Measurements from ENCODE around the gene CHST3.

Gene CHST3

DNA sequence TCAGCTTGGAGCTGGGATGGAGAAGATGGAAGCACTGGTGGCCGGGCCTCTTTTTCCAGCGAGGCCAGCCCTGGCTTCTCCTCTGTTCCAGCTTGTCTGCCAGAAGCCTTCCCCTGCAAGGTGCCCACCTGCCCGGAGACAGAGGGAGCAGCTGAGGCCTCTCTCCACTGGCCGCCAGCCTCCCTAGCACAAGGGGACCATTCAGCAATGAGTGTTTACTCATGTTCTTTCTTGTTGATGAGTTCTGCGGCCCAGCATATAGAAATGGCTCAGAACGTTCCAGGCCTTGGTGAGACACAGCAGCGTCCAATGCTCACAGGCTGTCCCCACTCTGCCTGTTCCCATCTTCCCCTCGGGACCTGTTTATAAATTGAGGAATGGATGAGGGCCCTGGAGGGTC lies 47.3 kb downstream of the CHST3 start:
- H3K27me3 ChIP-seq (ENCODE audit: insufficient read depth, low read length, poor library complexity): no peaks in the 10 kb centered on the region
- no CpG with 5 or more reads among the region's 8 CpGs for WGBS (ENCODE audit: extremely low coverage, insufficient coverage, low lambda C conversion rate)
- H3K36me3 ChIP-seq (ENCODE audit: control insufficient read depth, insufficient read depth, low read length): no peaks in the 10 kb centered on the region
- H3K18ac ChIP-seq (ENCODE audit: low read length): no peak overlapping the region
- no peak overlapping the region for H4K8ac ChIP-seq (ENCODE audit: low read depth, low read length)
- H3K4me3 ChIP-seq (ENCODE audit: low read length): no peak overlapping the region
- no peak overlapping the region for H2BK5ac ChIP-seq (ENCODE audit: low read length)
- H3K4me2 ChIP-seq (ENCODE audit: low read length): no peak overlapping the region
- H2BK15ac ChIP-seq (replicated peaks; ENCODE audit: low read depth): no peak overlapping the region
- H2BK120ac ChIP-seq (ENCODE audit: low read depth, low read length): no peak overlapping the region
- no peak overlapping the region for H3K9ac ChIP-seq (ENCODE audit: low read length)
- H2AK5ac ChIP-seq (ENCODE audit: low read length): no peak overlapping the region
- H3K4me1 ChIP-seq (ENCODE audit: control insufficient read depth, low read depth, low read length): no peaks in the 10 kb centered on the region
- no peak overlapping the region for H3K23ac ChIP-seq (ENCODE audit: low read length)
- no peak overlapping the region for H3K27ac ChIP-seq (ENCODE audit: low read depth, low read length)
- no peak overlapping the region for H3K4ac ChIP-seq (ENCODE audit: low read depth, low read length)
- no peak for DNase-seq
- H4K5ac ChIP-seq (ENCODE audit: low read length): no peak overlapping the region
- H3K56ac ChIP-seq (ENCODE audit: low read length): no peak overlapping the region
- no peaks in the 10 kb centered on the region for H3K79me1 ChIP-seq (ENCODE audit: low read length)
- no peaks in the 10 kb centered on the region for H3K79me2 ChIP-seq (ENCODE audit: control insufficient read depth, insufficient read depth, low read length)

DNA sequence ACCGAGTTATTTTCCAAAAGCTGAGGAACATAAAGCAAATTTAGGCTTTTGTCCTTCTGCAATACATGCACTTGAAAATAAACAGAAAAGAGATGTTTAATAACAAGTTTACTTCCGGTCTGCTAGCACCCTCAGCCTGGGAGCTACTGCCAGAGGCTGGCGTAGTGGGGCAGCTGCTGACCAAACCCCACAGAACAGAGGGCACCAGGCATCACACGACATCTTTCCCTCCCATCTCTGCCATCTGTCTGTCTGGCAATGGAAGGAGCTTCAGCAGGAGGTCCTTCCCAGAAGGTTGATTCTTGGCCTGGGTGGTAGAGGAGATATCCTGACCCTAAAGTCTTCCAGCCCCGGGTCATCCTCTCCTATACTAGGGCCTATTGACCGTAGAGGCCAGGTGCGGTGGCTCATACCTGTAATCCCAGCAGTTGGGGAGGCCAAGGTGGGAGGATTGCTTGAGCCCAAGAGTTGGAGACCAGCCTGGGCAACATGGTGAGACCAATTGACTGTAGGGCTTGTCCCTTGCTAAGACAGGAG lies 47.8 kb downstream of the CHST3 start:
- H2BK120ac ChIP-seq (ENCODE audit: low read depth, low read length): no peak overlapping the region
- no peaks in the 10 kb centered on the region for H3K27me3 ChIP-seq (ENCODE audit: insufficient read depth, low read length, poor library complexity)
- no CpG with 5 or more reads among the region's 7 CpGs for WGBS (ENCODE audit: extremely low coverage, insufficient coverage, low lambda C conversion rate)
- no peak overlapping the region for H4K8ac ChIP-seq (ENCODE audit: low read depth, low read length)
- H3K36me3 ChIP-seq (ENCODE audit: control insufficient read depth, insufficient read depth, low read length): no peaks in the 10 kb centered on the region
- H4K5ac ChIP-seq (ENCODE audit: low read length): no peak overlapping the region
- H2BK5ac ChIP-seq (ENCODE audit: low read length): no peak overlapping the region
- H2BK15ac ChIP-seq (replicated peaks; ENCODE audit: low read depth): no peak overlapping the region
- no peaks in the 10 kb centered on the region for H3K79me2 ChIP-seq (ENCODE audit: control insufficient read depth, insufficient read depth, low read length)
- no peak overlapping the region for H2AK5ac ChIP-seq (ENCODE audit: low read length)
- no peak overlapping the region for H3K9ac ChIP-seq (ENCODE audit: low read length)
- H3K4me1 ChIP-seq (ENCODE audit: control insufficient read depth, low read depth, low read length): no peaks in the 10 kb centered on the region
- no peak overlapping the region for H3K23ac ChIP-seq (ENCODE audit: low read length)
- no peak overlapping the region for H3K27ac ChIP-seq (ENCODE audit: low read depth, low read length)
- H3K79me1 ChIP-seq (ENCODE audit: low read length): no peaks in the 10 kb centered on the region
- no peak for DNase-seq
- no peak overlapping the region for H3K56ac ChIP-seq (ENCODE audit: low read length)
- no peak overlapping the region for H3K4me2 ChIP-seq (ENCODE audit: low read length)
- H3K4me3 ChIP-seq (ENCODE audit: low read length): no peak overlapping the region
- H3K4ac ChIP-seq (ENCODE audit: low read depth, low read length): no peak overlapping the region
- H3K18ac ChIP-seq (ENCODE audit: low read length): no peak overlapping the region

DNA sequence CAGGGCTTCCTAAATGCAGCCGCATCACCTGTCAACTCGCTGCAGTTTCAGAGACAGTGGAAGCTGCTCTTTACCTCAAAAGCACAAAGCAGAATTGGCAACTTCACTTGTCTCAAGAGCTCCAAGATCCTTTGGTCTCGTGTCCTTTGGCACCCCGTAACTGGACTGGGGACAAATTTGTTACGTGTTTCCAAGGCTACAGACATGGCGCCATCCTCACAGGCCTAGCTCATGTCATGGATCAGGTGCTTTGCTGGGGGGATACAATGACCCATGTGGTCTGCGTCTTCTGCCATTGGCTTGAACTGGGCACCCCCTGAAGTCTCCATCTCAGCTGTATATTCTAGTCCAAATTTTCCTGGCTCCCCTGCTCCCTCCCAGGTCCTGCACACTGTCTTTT lies 48.6 kb downstream of the CHST3 start:
- Histone ChIP-seq H3K36me3 (ENCODE audit: control insufficient read depth, insufficient read depth, low read length) (no peaks in the 10 kb centered on the region), H2BK15ac (replicated peaks; ENCODE audit: low read depth) (no peak overlapping the region), H3K23ac (ENCODE audit: low read length) (no peak overlapping the region), H3K4me1 (ENCODE audit: control insufficient read depth, low read depth, low read length) (no peaks in the 10 kb centered on the region), H3K4ac (ENCODE audit: low read depth, low read length) (no peak overlapping the region), H2BK5ac (ENCODE audit: low read length) (no peak overlapping the region), H3K79me1 (ENCODE audit: low read length) (no peaks in the 10 kb centered on the region), H3K27ac (ENCODE audit: low read depth, low read length) (no peak overlapping the region), H3K27me3 (ENCODE audit: insufficient read depth, low read length, poor library complexity) (no peaks in the 10 kb centered on the region), H2BK120ac (ENCODE audit: low read depth, low read length) (no peak overlapping the region), H3K18ac (ENCODE audit: low read length) (no peak overlapping the region), H3K9ac (ENCODE audit: low read length) (no peak overlapping the region), H2AK5ac (ENCODE audit: low read length) (no peak overlapping the region), H3K4me2 (ENCODE audit: low read length) (no peak overlapping the region), H3K56ac (ENCODE audit: low read length) (no peak overlapping the region), H3K79me2 (ENCODE audit: control insufficient read depth, insufficient read depth, low read length) (no peaks in the 10 kb centered on the region), H4K5ac (ENCODE audit: low read length) (no peak overlapping the region), H4K8ac (ENCODE audit: low read depth, low read length) (no peak overlapping the region), H3K4me3 (ENCODE audit: low read length) (no peak overlapping the region)
- WGBS (ENCODE audit: extremely low coverage, insufficient coverage, low lambda C conversion rate): no CpG with 5 or more reads among the region's 7 CpGs
- DNase-seq: no peak

GRCh38 chr10:72013202-72013945 lies 49.2 kb downstream of the CHST3 start:
- Histone ChIP-seq H3K79me1 (ENCODE audit: low read length) (no peaks in the 10 kb centered on the region), H3K79me2 (ENCODE audit: control insufficient read depth, insufficient read depth, low read length) (no peaks in the 10 kb centered on the region), H3K18ac (ENCODE audit: low read length) (no peak overlapping the region), H4K5ac (ENCODE audit: low read length) (no peak overlapping the region), H3K27me3 (ENCODE audit: insufficient read depth, low read length, poor library complexity) (no peaks in the 10 kb centered on the region), H3K4me1 (ENCODE audit: control insufficient read depth, low read depth, low read length) (no peaks in the 10 kb centered on the region), H2AK5ac (ENCODE audit: low read length) (no peak overlapping the region), H3K4me2 (ENCODE audit: low read length) (no peak overlapping the region), H3K4me3 (ENCODE audit: low read length) (no peak overlapping the region), H3K56ac (ENCODE audit: low read length) (no peak overlapping the region), H3K23ac (ENCODE audit: low read length) (no peak overlapping the region), H3K9ac (ENCODE audit: low read length) (no peak overlapping the region), H3K36me3 (ENCODE audit: control insufficient read depth, insufficient read depth, low read length) (no peaks in the 10 kb centered on the region), H3K27ac (ENCODE audit: low read depth, low read length) (no peak overlapping the region), H2BK15ac (replicated peaks; ENCODE audit: low read depth) (no peak overlapping the region), H4K8ac (ENCODE audit: low read depth, low read length) (no peak overlapping the region), H2BK5ac (ENCODE audit: low read length) (no peak overlapping the region), H3K4ac (ENCODE audit: low read depth, low read length) (no peak overlapping the region), H2BK120ac (ENCODE audit: low read depth, low read length) (no peak overlapping the region)
- no CpG with 5 or more reads among the region's 13 CpGs for WGBS (ENCODE audit: extremely low coverage, insufficient coverage, low lambda C conversion rate)
- no peak for DNase-seq

GRCh38 chr10:72014197-72014596 lies 50.0 kb downstream of the CHST3 start:
- H3K4me1 ChIP-seq (ENCODE audit: control insufficient read depth, low read depth, low read length): no peaks in the 10 kb centered on the region
- no peaks in the 10 kb centered on the region for H3K36me3 ChIP-seq (ENCODE audit: control insufficient read depth, insufficient read depth, low read length)
- H3K27me3 ChIP-seq (ENCODE audit: insufficient read depth, low read length, poor library complexity): no peaks in the 10 kb centered on the region
- no CpG with 5 or more reads among the region's 2 CpGs for WGBS (ENCODE audit: extremely low coverage, insufficient coverage, low lambda C conversion rate)
- H3K9ac ChIP-seq (ENCODE audit: low read length): no peak overlapping the region
- no peak overlapping the region for H3K4ac ChIP-seq (ENCODE audit: low read depth, low read length)
- DNase-seq: no peak
- H3K4me2 ChIP-seq (ENCODE audit: low read length): no peak overlapping the region
- no peak overlapping the region for H2BK120ac ChIP-seq (ENCODE audit: low read depth, low read length)
- H4K5ac ChIP-seq (ENCODE audit: low read length): no peak overlapping the region
- no peak overlapping the region for H4K8ac ChIP-seq (ENCODE audit: low read depth, low read length)
- H3K4me3 ChIP-seq (ENCODE audit: low read length): no peak overlapping the region
- H3K79me1 ChIP-seq (ENCODE audit: low read length): no peaks in the 10 kb centered on the region
- no peaks in the 10 kb centered on the region for H3K79me2 ChIP-seq (ENCODE audit: control insufficient read depth, insufficient read depth, low read length)
- no peak overlapping the region for H3K23ac ChIP-seq (ENCODE audit: low read length)
- H3K56ac ChIP-seq (ENCODE audit: low read length): no peak overlapping the region
- no peak overlapping the region for H2BK15ac ChIP-seq (replicated peaks; ENCODE audit: low read depth)
- no peak overlapping the region for H2BK5ac ChIP-seq (ENCODE audit: low read length)
- no peak overlapping the region for H3K18ac ChIP-seq (ENCODE audit: low read length)
- no peak overlapping the region for H3K27ac ChIP-seq (ENCODE audit: low read depth, low read length)
- H2AK5ac ChIP-seq (ENCODE audit: low read length): no peak overlapping the region

Measured in mesendoderm (in vitro differentiated cells).